ENCODE results near the gene SART1. TPM values are rescaled to one million over a fixed set of nuclear protein-coding genes. Genes with fewer than 3 reads are reported as not detected.

Gene SART1
- total and polyA plus RNA-seq, 10 of the 15 experiments (the other 5 are each of a cell fraction or from before 2014, with no cell fraction given): 6.2 to 60.5 (median 37.4) TPM

GRCh38 chr11:66001942-66002647 is 40.6 kb downstream of the SART1 start, which contains the start of the genes BANF1 and EIF1AD (continued):
- TF ChIP-seq, protein P1, sequence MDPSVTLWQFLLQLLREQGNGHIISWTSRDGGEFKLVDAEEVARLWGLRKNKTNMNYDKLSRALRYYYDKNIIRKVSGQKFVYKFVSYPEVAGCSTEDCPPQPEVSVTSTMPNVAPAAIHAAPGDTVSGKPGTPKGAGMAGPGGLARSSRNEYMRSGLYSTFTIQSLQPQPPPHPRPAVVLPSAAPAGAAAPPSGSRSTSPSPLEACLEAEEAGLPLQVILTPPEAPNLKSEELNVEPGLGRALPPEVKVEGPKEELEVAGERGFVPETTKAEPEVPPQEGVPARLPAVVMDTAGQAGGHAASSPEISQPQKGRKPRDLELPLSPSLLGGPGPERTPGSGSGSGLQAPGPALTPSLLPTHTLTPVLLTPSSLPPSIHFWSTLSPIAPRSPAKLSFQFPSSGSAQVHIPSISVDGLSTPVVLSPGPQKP (IDR thresholded peaks at IDR 0.05; ENCODE audit: low read depth, low read length): peak; percentile 97
- TF ChIP-seq SIX5 (IDR thresholded peaks at IDR 0.05; ENCODE audit: low read depth, low read length, severe bottlenecking) (peak; percentile 79), POLR2AphosphoS5 (IDR thresholded peaks at IDR 0.05; ENCODE audit: low read length) (peak; percentile 96), HCFC1 (IDR thresholded peaks at IDR 0.05; ENCODE audit: low read length) (peak; percentile 91), FOS (IDR thresholded peaks at IDR 0.05; ENCODE audit: borderline replicate concordance, extremely low read depth, insufficient read length) (no peak), BRCA1 (IDR thresholded peaks at IDR 0.05; ENCODE audit: low read depth, low read length) (peak; percentile 55), ZNF592 (IDR thresholded peaks at IDR 0.05) (no peak), ESRRA (IDR thresholded peaks at IDR 0.05; ENCODE audit: low read length) (peak; percentile 49; the same call in 1 of the 2 replicates), EED (IDR thresholded peaks at IDR 0.05; ENCODE audit: low read depth) (peak; percentile 63; the same call in 1 of the 2 replicates), CBX3 (IDR thresholded peaks at IDR 0.05; ENCODE audit: borderline replicate concordance, low read depth) (no peak), YBX1 (IDR thresholded peaks at IDR 0.05) (no peak), PAX8 (IDR thresholded peaks at IDR 0.05) (no peak), NR2C1 (IDR thresholded peaks at IDR 0.05) (peak; percentile 98), BCL3 (IDR thresholded peaks at IDR 0.05; ENCODE audit: borderline replicate concordance, insufficient read depth, low read depth, low read length, poor library complexity, severe bottlenecking) (no peak), JUND (IDR thresholded peaks at IDR 0.05; ENCODE audit: low read depth, low read length) (no peak), MTA3 (IDR thresholded peaks at IDR 0.05; ENCODE audit: borderline replicate concordance, low read length) (peak; percentile 53; the same call in 1 of the 2 replicates), NFYA (IDR thresholded peaks at IDR 0.05; ENCODE audit: borderline replicate concordance, low read depth, low read length) (no peak), NR2C2 (IDR thresholded peaks at IDR 0.05; ENCODE audit: borderline replicate concordance, control insufficient read depth, insufficient read length, low read depth) (peak; percentile 71), MYC (IDR thresholded peaks at IDR 0.05; ENCODE audit: insufficient read depth, insufficient read length, insufficient replicate concordance, low read length, severe bottlenecking) (no peak), SREBF1 (IDR thresholded peaks at IDR 0.05; ENCODE audit: low read length) (peak; percentile 89), FOXK2 (IDR thresholded peaks at IDR 0.05) (peak; percentile 74), EZH2 (IDR thresholded peaks at IDR 0.05; ENCODE audit: borderline replicate concordance, control insufficient read depth, low read depth, low read length) (no peak)
- TF ChIP-seq, protein P2, sequence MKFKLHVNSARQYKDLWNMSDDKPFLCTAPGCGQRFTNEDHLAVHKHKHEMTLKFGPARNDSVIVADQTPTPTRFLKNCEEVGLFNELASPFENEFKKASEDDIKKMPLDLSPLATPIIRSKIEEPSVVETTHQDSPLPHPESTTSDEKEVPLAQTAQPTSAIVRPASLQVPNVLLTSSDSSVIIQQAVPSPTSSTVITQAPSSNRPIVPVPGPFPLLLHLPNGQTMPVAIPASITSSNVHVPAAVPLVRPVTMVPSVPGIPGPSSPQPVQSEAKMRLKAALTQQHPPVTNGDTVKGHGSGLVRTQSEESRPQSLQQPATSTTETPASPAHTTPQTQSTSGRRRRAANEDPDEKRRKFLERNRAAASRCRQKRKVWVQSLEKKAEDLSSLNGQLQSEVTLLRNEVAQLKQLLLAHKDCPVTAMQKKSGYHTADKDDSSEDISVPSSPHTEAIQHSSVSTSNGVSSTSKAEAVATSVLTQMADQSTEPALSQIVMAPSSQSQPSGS (IDR thresholded peaks at IDR 0.05; ENCODE audit: low read length): no peak

Data from GM12878 (cell line).